Activated B cell treated with CpG ODN at 0.5 μM for 24 hours (primary cell): ENCODE measurements around the gene TAB3. TPM values are rescaled to one million over a fixed set of nuclear protein-coding genes. Genes with fewer than 3 reads are reported as not detected.

Experiments used
- ATAC-seq: fragments of 200-7000 bp; cut with Tn5 transposase; one replicate; pipeline ENCODE4 v1.10.0; 2021; ENCODE audit warnings: low read depth, mild to moderate bottlenecking, moderate library complexity
- CTCF ChIA-PET: fragments of 350-600 bp; sonication (Branson Sonifier 250); formaldehyde crosslinking; loops from one replicate; lab custom pipeline; 2021; ENCODE audit warnings: antibody characterized with exemption; lab: Charles Lee
- POLR2A ChIA-PET: fragments of 350-600 bp; sonication (Branson Sonifier 250); formaldehyde crosslinking; loops from one replicate; lab custom pipeline; 2021; ENCODE audit warnings: antibody characterized with exemption; lab: Charles Lee
- DNase-seq: peaks from one replicate; pipeline ENCODE4 v3.0.0; 2022
- H3K27ac Mint-ChIP-seq: one replicate; pipeline ENCODE4 v1.8.0; 2020; ENCODE audit warnings: mixed read lengths
- H3K27me3 Mint-ChIP-seq: one replicate; pipeline ENCODE4 v1.8.0; 2021; ENCODE audit warnings: mixed read lengths
- H3K36me3 Mint-ChIP-seq: one replicate; pipeline ENCODE4 v1.8.0; 2021; ENCODE audit warnings: low read depth, mixed read lengths
- H3K4me1 Mint-ChIP-seq: one replicate; pipeline ENCODE4 v1.8.0; 2021; ENCODE audit warnings: mixed read lengths
- H3K4me3 Mint-ChIP-seq: one replicate; pipeline ENCODE4 v1.8.0; 2020; ENCODE audit warnings: mild to moderate bottlenecking, mixed read lengths
- H3K9me3 Mint-ChIP-seq: one replicate; pipeline ENCODE4 v1.8.0; 2020; ENCODE audit warnings: mixed read lengths
- intact Hi-C: fragments of 100-400 bp; cut with micrococcal nuclease; formaldehyde crosslinking; loops from one replicate; pipeline ENCODE4 v1.15.1; 2024
- total RNA-seq: library from RNA; stranded (reverse); gene quantifications from 2 replicates; pipeline ENCODE4 v1.2.3, GENCODE V29; 2022
- TF ChIP-seq, protein P1 (sequence below): fragments of 200-600 bp; IDR thresholded peaks from one replicate; pipeline ENCODE4 v1.8.0; 2022; ENCODE audit warnings: antibody characterized with exemption, mild to moderate bottlenecking

The TAB3 gene
- total RNA-seq, 1 donor from 2014 or later: 23.9 TPM

- H3K27ac Mint-ChIP-seq: no peak overlapping the region
- TF ChIP-seq, protein P1, sequence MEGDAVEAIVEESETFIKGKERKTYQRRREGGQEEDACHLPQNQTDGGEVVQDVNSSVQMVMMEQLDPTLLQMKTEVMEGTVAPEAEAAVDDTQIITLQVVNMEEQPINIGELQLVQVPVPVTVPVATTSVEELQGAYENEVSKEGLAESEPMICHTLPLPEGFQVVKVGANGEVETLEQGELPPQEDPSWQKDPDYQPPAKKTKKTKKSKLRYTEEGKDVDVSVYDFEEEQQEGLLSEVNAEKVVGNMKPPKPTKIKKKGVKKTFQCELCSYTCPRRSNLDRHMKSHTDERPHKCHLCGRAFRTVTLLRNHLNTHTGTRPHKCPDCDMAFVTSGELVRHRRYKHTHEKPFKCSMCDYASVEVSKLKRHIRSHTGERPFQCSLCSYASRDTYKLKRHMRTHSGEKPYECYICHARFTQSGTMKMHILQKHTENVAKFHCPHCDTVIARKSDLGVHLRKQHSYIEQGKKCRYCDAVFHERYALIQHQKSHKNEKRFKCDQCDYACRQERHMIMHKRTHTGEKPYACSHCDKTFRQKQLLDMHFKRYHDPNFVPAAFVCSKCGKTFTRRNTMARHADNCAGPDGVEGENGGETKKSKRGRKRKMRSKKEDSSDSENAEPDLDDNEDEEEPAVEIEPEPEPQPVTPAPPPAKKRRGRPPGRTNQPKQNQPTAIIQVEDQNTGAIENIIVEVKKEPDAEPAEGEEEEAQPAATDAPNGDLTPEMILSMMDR: no peak
- ATAC-seq (no peak), DNase-seq (no peak)
- H3K4me1 Mint-ChIP-seq: no peaks in the 10 kb centered on the region
- no peak overlapping the region for H3K4me3 Mint-ChIP-seq
- ChIA-PET POLR2A (no interaction called here), CTCF (no interaction called here)
- H3K27me3 Mint-ChIP-seq: peaks cover 5% of the 10 kb centered on the region
- intact Hi-C loops: no loop called here
- H3K9me3 Mint-ChIP-seq: no peaks in the 10 kb centered on the region
- H3K36me3 Mint-ChIP-seq: no peaks in the 10 kb centered on the region
Observed at GRCh38 chrX:30900227-30900626, 11.2 kb upstream of the TAB3 start.

DNA sequence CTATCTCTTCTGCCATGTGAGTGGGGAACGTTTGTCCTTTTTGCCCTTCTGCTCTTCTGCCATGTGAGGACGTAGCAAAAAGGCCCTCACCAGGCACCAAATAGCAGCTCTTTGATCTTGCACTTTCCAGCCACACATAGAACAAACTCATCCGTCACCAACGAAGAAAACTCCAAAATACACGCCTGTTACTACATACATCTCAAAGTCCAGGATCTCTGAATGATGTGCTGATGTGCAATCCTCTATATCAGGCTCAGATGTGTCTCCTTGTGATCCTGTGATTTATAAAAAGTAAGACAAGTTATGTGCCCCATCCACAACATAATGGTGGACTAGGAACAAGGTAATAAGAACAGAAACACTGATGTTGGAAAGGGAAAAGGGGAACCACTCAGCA, 9.8 kb upstream of the TAB3 start:
- H3K27me3 Mint-ChIP-seq: peaks cover 5% of the 10 kb centered on the region
- TF ChIP-seq, protein P1: no peak
- H3K4me1 Mint-ChIP-seq: no peaks in the 10 kb centered on the region
- intact Hi-C loops: no loop called here
- ChIA-PET POLR2A (no interaction called here), CTCF (no interaction called here)
- H3K27ac Mint-ChIP-seq: no peak overlapping the region
- no peak overlapping the region for H3K4me3 Mint-ChIP-seq
- no peak for ATAC-seq
- DNase-seq: no peak
- no peaks in the 10 kb centered on the region for H3K9me3 Mint-ChIP-seq
- no peaks in the 10 kb centered on the region for H3K36me3 Mint-ChIP-seq

DNA sequence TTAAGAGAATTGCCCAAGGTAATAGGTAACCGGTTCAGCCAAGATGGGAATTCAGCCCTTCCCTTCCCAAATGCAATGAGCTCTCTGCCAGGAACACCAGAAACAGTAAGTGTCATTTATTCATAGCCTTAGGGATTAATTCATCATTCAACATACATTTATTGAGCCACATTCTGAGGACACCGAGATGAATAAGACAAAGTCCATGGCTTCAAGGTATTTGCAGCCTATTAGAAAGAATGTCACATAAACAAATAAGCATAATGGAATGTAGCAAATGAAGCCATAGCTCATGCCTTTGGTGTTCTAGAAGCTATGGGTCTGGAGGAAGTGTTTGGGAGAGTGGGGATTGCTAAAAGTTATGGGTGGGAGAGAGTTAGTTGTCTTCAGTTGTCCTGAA, 6.3 kb upstream of the TAB3 start:
- TF ChIP-seq, protein P1: no peak
- H3K27ac Mint-ChIP-seq: no peak overlapping the region
- CTCF ChIA-PET: no interaction called here
- intact Hi-C loops: no loop called here
- ATAC-seq: no peak
- no peak overlapping the region for H3K4me3 Mint-ChIP-seq
- no peaks in the 10 kb centered on the region for H3K4me1 Mint-ChIP-seq
- H3K36me3 Mint-ChIP-seq: no peaks in the 10 kb centered on the region
- POLR2A ChIA-PET: no interaction called here
- H3K27me3 Mint-ChIP-seq: peaks cover 4% of the 10 kb centered on the region
- H3K9me3 Mint-ChIP-seq: no peaks in the 10 kb centered on the region
- no peak for DNase-seq

GRCh38 chrX:30893206-30893605, 4.2 kb upstream of the TAB3 start:
- H3K4me3 Mint-ChIP-seq: no peak overlapping the region

GRCh38 chrX:30892591-30892990, 3.5 kb upstream of the TAB3 start:
- no peak overlapping the region for H3K27ac Mint-ChIP-seq
- peaks cover 13% of the 10 kb centered on the region for H3K4me1 Mint-ChIP-seq
- CTCF ChIA-PET: no interaction called here
- POLR2A ChIA-PET: no interaction called here
- no peak overlapping the region for H3K4me3 Mint-ChIP-seq
- peaks cover 4% of the 10 kb centered on the region for H3K36me3 Mint-ChIP-seq
- no peak for ATAC-seq
- TF ChIP-seq, protein P1: no peak
- no peaks in the 10 kb centered on the region for H3K9me3 Mint-ChIP-seq
- DNase-seq: no peak
- peaks cover 4% of the 10 kb centered on the region for H3K27me3 Mint-ChIP-seq
- intact Hi-C loops: no loop called here

More at GRCh38 chrX:30893206-30893605, 4.2 kb upstream of the TAB3 start:
- no peak overlapping the region for H3K27ac Mint-ChIP-seq
- H3K36me3 Mint-ChIP-seq: peaks cover 4% of the 10 kb centered on the region
- TF ChIP-seq, protein P1: no peak
- DNase-seq (no peak), ATAC-seq (no peak)
- H3K9me3 Mint-ChIP-seq: no peaks in the 10 kb centered on the region
- POLR2A ChIA-PET: no interaction called here
- CTCF ChIA-PET: no interaction called here
- intact Hi-C loops: no loop called here
- peaks cover 4% of the 10 kb centered on the region for H3K27me3 Mint-ChIP-seq
- H3K4me1 Mint-ChIP-seq: peaks cover 7% of the 10 kb centered on the region
